ENCODE results near the gene ONECUT3. TPM values are rescaled to one million over a fixed set of nuclear protein-coding genes. Genes with fewer than 3 reads are reported as not detected.
A peak's percentile ranks its signal among the peaks of the same experiment; 100 is the strongest.

ONECUT3 gene
- total and polyA plus RNA-seq, 2 of the 4 experiments (the other 2 are of a cell fraction), result not detected

GRCh38 chr19:1756264-1756663 lies 3.0 kb downstream of the ONECUT3 start:
- no peak overlapping the region for H3K27ac ChIP-seq (ENCODE audit: insufficient read depth, low read length)
- BruUV-seq (replicated peaks), result no TSS peak
- no peak overlapping the region for H4K5ac ChIP-seq (ENCODE audit: low read depth, low read length)
- no peak overlapping the region for H2BK5ac ChIP-seq (ENCODE audit: low read depth, low read length, poor library complexity, severe bottlenecking)
- no peak overlapping the region for H4K8ac ChIP-seq (ENCODE audit: low read depth in 2 of 2, low read length in 2 of 2)
- no peak overlapping the region for H2BK15ac ChIP-seq (ENCODE audit: low read depth, low read length)
- dilution Hi-C loops (cut with HindIII; ENCODE audit: low sequenced_read_pairs, unreplicated experiment) (no loop called here), in situ Hi-C loops (cut with MboI; ENCODE audit: low sequenced_read_pairs) (no loop called here), intact Hi-C loops (cut with micrococcal nuclease) (no loop called here)
- no peak overlapping the region for H2BK20ac ChIP-seq (ENCODE audit: low read depth, low read length)
- H2BK120ac ChIP-seq (ENCODE audit: low read depth, low read length), result no peak overlapping the region
- no peak overlapping the region for H2AK9ac ChIP-seq (replicated peaks; ENCODE audit: low read depth, low read length, poor library complexity)
- no peaks in the 10 kb centered on the region for H3K79me1 ChIP-seq (ENCODE audit: low read depth in 1 of 2, low read length in 2 of 2)
- H3K36me3 ChIP-seq (ENCODE audit: control insufficient read depth, insufficient read depth, low read length), result no peaks in the 10 kb centered on the region
- TF ChIP-seq CHD1 (IDR thresholded peaks at IDR 0.05; ENCODE audit: low read depth, low read length), result no peak
- no peak for TF ChIP-seq USF2 (IDR thresholded peaks at IDR 0.05; ENCODE audit: low read depth, low read length)
- no peak for TF ChIP-seq CTCF (conservative IDR thresholded peaks at IDR 0.05; ENCODE audit: low read depth, low read length)
- TF ChIP-seq SMC3 (IDR thresholded peaks at IDR 0.05; ENCODE audit: low read depth, low read length), result no peak
- TF ChIP-seq NFE2L2 (IDR thresholded peaks at IDR 0.05; ENCODE audit: low read depth, low read length), result no peak
- no peak for TF ChIP-seq MAZ (IDR thresholded peaks at IDR 0.05; ENCODE audit: borderline replicate concordance, low read depth, low read length)
- TF ChIP-seq MAFK (IDR thresholded peaks at IDR 0.05; ENCODE audit: low read depth, low read length), result no peak
- TF ChIP-seq RCOR1 (IDR thresholded peaks at IDR 0.05; ENCODE audit: insufficient replicate concordance, low read length), result no peak
- TF ChIP-seq CEBPB (IDR thresholded peaks at IDR 0.05; ENCODE audit: low read depth, low read length), result no peak
- H3K4me1 ChIP-seq (ENCODE audit: control insufficient read depth, insufficient read depth, low read length), result no peaks in the 10 kb centered on the region
- H3K56ac ChIP-seq (ENCODE audit: extremely low read depth, insufficient read depth, low read length), result no peak overlapping the region
- no peak for ATAC-seq (ENCODE audit: low read depth)
- WGBS, 2 experiments (ENCODE audit: extremely low coverage in 2 of 2, insufficient read length in 1 of 2), result 8% methylated on average over 4 of the region's 20 CpGs; no CpG with 5 or more reads in 1 of the 2 experiments
- no peak overlapping the region for H3K14ac ChIP-seq (replicated peaks; ENCODE audit: low read depth, low read length)
- no peaks in the 10 kb centered on the region for H3K9me3 ChIP-seq (ENCODE audit: control insufficient read depth, insufficient read depth, low read length)
- ChIA-PET CTCF (no interaction called here), POLR2A (ENCODE audit: unreplicated experiment) (no interaction called here)
- H3K4ac ChIP-seq (ENCODE audit: low read depth, low read length), result no peak overlapping the region
- no peak overlapping the region for H3K9ac ChIP-seq (ENCODE audit: low read depth, low read length)
- peaks cover 6% of the 10 kb centered on the region; the same call in 1 of the 2 replicates for H4K20me1 ChIP-seq (ENCODE audit: insufficient read depth, low read length)
- no peak overlapping the region for H3K4me2 ChIP-seq (ENCODE audit: low read depth, low read length)
- H3K23ac ChIP-seq (ENCODE audit: low read depth, low read length), result no peak overlapping the region
- no peak overlapping the region for H3K18ac ChIP-seq (ENCODE audit: low read depth, low read length)
- H4K91ac ChIP-seq (ENCODE audit: insufficient read depth, low read depth, low read length), result no peak overlapping the region
- no peak for DNase-seq
- H2AFZ ChIP-seq (replicated peaks; ENCODE audit: low read length, poor library complexity), result peak overlapping the region; percentile 56
- H3K27me3 ChIP-seq (ENCODE audit: control insufficient read depth, insufficient read depth, low read length), result peaks cover 84% of the 10 kb centered on the region
- no peak overlapping the region for H3K4me3 ChIP-seq (ENCODE audit: insufficient read depth, low read depth, low read length)
- no peak overlapping the region for H2AK5ac ChIP-seq (ENCODE audit: low read depth, low read length)
- no peaks in the 10 kb centered on the region for H3K9me1 ChIP-seq (ENCODE audit: insufficient read depth, low read length)
